ENCODE measurements around the gene NTSR1.

The NTSR1 gene

DNA sequence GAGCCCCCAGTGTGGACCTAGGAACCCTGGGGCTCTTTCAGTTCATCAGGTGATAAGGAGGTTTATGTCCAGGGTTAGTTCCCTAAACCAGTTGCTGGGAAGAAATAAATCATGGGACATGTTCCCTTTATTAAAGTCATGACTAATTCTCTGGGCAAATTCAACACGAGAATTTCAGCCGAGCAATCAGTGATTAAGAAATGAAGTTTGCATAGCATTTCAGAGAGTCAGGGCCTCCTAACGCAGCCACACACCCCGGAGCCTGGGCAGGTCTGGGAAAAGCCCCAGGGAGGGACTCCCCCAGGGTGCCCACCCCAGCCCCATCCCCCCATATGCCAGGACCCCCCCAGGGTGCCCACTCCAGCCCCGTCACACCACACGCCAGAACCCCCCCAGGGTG lies 46.2 kb upstream of the NTSR1 start:
- Histone ChIP-seq H3K27me3 (replicated peaks) (no peaks in the 10 kb centered on the region), H3K4me3 (ENCODE audit: low read depth, low read length) (no peak overlapping the region), H3K36me3 (replicated peaks) (no peaks in the 10 kb centered on the region), H3K27ac (no peak overlapping the region)
- DNase-seq: no peak
- TF ChIP-seq CTCF (IDR thresholded peaks at IDR 0.05; ENCODE audit: low read depth, low read length, missing control alignments): no peak
- in situ Hi-C loops (cut with HindIII; ENCODE audit: low pct_ligation_motif_present, low sequenced_read_pairs): no loop called here

DNA sequence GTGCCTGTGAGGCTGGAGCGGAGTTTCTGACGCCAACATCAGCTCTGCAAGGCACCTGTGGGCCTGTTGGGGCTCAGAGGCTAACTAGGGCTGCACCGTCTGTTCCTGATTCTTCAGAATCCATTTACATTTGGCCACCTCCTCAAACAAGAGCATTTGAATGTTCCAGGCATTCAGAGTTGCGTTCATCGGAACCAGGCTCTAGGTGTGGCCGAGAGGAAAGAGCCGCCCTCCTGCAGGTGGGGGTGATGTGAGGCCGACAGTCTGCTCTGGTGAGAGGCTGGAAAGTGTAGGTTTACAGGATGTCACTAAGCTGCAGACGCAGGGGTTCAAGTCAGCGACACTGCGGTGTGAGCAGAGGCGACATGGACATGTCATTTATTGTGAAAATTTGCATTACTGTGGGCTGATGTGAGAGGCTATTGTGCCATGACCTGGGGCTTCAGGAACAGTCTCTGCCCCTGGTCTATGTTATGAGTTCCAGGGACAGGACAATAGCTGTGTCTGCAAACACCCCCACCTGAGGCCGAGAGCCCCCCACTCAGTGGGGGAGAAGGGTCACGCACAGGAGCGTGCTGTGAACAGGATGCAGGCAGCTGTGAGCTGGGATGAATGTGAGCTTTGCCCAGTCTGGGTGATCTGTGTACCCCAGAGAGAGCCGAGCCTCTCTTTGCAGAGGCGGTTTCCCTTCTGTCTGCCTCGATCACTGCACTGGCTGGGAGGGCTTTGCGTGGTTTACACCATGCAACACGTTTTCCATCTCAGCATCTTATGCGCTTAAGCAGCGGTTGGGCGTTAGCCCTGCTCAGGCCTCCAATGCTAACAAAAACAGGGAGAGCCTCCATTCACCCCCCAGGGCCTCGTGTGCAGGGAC lies 45.3 kb upstream of the NTSR1 start:
- DNase-seq: no peak
- Histone ChIP-seq H3K4me3 (ENCODE audit: low read depth, low read length) (no peak overlapping the region), H3K27me3 (replicated peaks) (no peaks in the 10 kb centered on the region), H3K27ac (no peak overlapping the region), H3K36me3 (replicated peaks) (no peaks in the 10 kb centered on the region)
- in situ Hi-C loops (cut with HindIII; ENCODE audit: low pct_ligation_motif_present, low sequenced_read_pairs): no loop called here
- TF ChIP-seq CTCF (IDR thresholded peaks at IDR 0.05; ENCODE audit: low read depth, low read length, missing control alignments): no peak

DNA sequence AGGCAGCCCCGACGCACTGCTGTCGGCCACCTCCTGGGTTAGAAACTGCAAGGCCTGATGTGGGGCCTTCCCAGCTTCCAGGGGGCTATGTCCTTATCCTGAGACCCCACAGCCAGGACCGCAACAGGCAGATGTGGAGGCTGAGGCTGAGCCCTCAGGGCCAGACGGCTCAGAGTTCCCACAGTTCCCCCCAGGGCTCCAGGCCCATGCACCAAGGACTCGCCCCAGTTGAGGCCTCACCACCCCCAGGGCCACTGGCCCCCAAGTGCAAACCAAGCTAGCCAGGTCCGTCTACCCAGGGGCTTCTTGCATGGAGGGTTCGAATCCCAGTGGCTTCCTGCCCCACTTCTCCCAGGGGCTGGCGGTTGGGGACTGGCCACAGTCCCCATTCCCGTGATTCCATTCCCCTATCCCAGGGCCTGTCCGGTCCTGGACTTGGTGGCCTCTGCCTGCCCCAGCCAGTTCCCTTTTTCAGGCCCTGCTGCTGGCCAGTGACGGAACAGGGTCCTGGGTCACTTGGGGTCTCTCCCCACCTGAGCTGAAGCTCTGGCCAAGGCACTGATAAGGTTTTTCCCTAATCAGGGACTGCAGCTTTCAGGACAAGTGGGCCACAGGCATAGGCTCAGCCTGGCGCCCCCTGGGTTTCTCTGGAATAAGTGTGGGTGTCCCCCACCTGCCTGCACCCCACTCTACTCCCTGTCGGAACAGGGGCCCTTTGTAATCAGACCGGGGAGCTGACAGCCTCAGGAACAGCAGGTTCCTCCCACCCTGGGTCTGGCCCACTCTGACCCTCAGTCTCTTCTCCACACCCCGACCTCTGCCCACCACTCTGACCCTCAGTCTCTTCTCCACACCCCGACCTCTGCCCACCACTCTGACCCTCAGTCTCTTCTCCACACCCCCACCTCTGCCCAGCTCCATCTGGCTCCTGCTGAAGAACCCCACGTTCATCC lies 44.3 kb upstream of the NTSR1 start:
- DNase-seq: no peak
- Histone ChIP-seq H3K27me3 (replicated peaks) (no peaks in the 10 kb centered on the region), H3K36me3 (replicated peaks) (no peaks in the 10 kb centered on the region), H3K27ac (no peak overlapping the region), H3K4me3 (ENCODE audit: low read depth, low read length) (no peak overlapping the region)
- no peak for TF ChIP-seq CTCF (IDR thresholded peaks at IDR 0.05; ENCODE audit: low read depth, low read length, missing control alignments)
- in situ Hi-C loops (cut with HindIII; ENCODE audit: low pct_ligation_motif_present, low sequenced_read_pairs): no loop called here

DNA sequence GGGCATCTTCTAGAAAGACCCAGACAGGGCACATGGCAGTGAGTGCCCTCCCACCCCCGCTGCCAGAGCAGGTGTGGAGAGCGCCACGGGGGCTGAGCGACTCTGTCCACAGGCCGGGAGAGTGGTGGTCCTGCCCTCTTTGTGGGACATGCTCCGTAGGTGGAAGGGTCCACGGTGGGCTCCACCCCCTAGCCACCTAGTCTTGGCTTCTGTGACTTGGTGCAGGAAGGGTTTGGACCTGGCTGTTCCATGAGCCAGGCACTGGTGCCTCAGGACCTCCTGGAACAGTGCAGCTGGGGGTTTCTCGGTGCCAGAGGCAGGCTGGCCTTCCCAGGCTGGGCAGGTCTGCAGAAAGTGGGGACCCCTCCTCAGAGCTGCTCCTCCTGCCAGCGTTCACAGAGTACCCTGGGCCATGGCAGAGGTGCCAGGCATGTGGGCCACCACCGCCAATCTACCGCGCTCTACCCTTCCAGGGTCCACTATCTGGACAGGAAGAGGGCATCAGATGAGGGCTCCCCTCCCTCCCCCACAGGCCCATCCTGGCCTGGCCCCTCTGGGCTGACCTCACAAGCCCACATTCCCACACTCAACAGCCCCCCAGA lies 43.4 kb upstream of the NTSR1 start:
- H3K4me3 ChIP-seq (ENCODE audit: low read depth, low read length): no peak overlapping the region

More for the DNA sequence above, 43.4 kb upstream of the NTSR1 start:
- Histone ChIP-seq H3K27me3 (replicated peaks) (no peaks in the 10 kb centered on the region), H3K27ac (no peak overlapping the region), H3K36me3 (replicated peaks) (no peaks in the 10 kb centered on the region)
- in situ Hi-C loops (cut with HindIII; ENCODE audit: low pct_ligation_motif_present, low sequenced_read_pairs): no loop called here
- DNase-seq: no peak
- TF ChIP-seq CTCF (IDR thresholded peaks at IDR 0.05; ENCODE audit: low read depth, low read length, missing control alignments): no peak
